Mesothelial cell of epicardium (in vitro differentiated cells): ENCODE results near the gene ZSCAN18. TPM values are rescaled to one million over a fixed set of nuclear protein-coding genes. Genes with fewer than 3 reads are reported as not detected.

Source experiments
- DNase-seq, 2 experiments: peaks; one replicate each; pipeline ENCODE4 v3.0.0; 2021; ENCODE audit warnings: low spot score in 2 of 2; ENCODE audit not compliant: unreplicated experiment in 2 of 2
- H3K27ac Mint-ChIP-seq: 2 replicates; pipeline ENCODE4 v1.8.0; 2021; ENCODE audit warnings: mixed read lengths
- H3K27me3 Mint-ChIP-seq: 2 replicates; pipeline ENCODE4 v1.8.0; 2021; ENCODE audit warnings: low read depth, mixed read lengths
- H3K36me3 Mint-ChIP-seq: 2 replicates; pipeline ENCODE4 v1.8.0; 2021; ENCODE audit warnings: mixed read lengths
- H3K4me1 Mint-ChIP-seq: 2 replicates; pipeline ENCODE4 v1.8.0; 2021; ENCODE audit warnings: mixed read lengths
- H3K4me3 Mint-ChIP-seq: 2 replicates; pipeline ENCODE4 v1.8.0; 2021; ENCODE audit warnings: mild to moderate bottlenecking, moderate library complexity, mixed read lengths
- H3K9me3 Mint-ChIP-seq: 2 replicates; pipeline ENCODE4 v1.8.0; 2021; ENCODE audit warnings: mixed read lengths
- CTCF ChIP-seq: fragments of 200-600 bp; sonication (generic); IDR thresholded peaks from one replicate; pipeline ENCODE4 v1.5.0; 2021; ENCODE audit warnings: antibody characterized with exemption; ENCODE audit not compliant: unreplicated experiment
- total RNA-seq: library from RNA; stranded (reverse); gene quantifications from 3 replicates; pipeline ENCODE4 v1.2.1, GENCODE V29; 2021

The ZSCAN18 gene
- total RNA-seq, 1 donor from 2014 or later = 85.9 TPM

- Mint-ChIP-seq H3K9me3 (peaks cover 30% of the 10 kb centered on the region), H3K4me1 (peaks cover 2% of the 10 kb centered on the region), H3K27me3 (peaks cover 2% of the 10 kb centered on the region), H3K4me3 (no peak overlapping the region), H3K27ac (no peak overlapping the region), H3K36me3 (peaks cover 9% of the 10 kb centered on the region)
- DNase-seq = no peak
- TF ChIP-seq CTCF = no peak
Observed at GRCh38 chr19:58040751-58041525, 57.1 kb downstream of the ZSCAN18 start.

DNA sequence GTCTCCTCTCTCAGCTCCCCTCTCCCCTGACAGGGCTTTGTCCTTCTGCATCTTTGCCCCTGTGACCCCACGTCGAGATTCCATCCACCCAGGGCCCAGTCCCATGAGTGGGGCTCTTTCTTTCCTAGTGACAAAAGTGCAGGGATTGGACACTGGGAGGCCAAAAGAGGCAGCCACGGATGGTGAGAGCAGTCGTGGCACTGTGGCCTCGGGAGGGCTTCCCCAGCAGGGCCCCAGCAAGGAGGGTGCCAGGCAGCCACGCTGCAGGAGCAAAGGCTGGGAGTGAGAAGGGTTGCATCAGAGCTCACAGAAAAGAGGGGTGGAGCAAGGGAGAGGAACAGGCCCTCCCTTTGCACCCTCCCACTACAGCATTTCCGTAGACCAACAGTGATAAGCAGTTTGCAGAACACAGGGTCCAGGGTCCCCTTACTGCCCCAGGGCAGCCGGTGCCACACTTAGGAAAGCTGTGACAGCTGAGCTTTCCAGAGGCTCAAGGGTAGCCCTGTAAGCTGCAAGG, 59.3 kb downstream of the ZSCAN18 start:
- peaks cover 35% of the 10 kb centered on the region for H3K9me3 Mint-ChIP-seq
- H3K27me3 Mint-ChIP-seq = peaks cover 2% of the 10 kb centered on the region
- H3K4me1 Mint-ChIP-seq = peaks cover 2% of the 10 kb centered on the region
- TF ChIP-seq CTCF = no peak
- H3K4me3 Mint-ChIP-seq = no peak overlapping the region
- no peak overlapping the region for H3K27ac Mint-ChIP-seq
- H3K36me3 Mint-ChIP-seq = peaks cover 16% of the 10 kb centered on the region
- DNase-seq = no peak

DNA sequence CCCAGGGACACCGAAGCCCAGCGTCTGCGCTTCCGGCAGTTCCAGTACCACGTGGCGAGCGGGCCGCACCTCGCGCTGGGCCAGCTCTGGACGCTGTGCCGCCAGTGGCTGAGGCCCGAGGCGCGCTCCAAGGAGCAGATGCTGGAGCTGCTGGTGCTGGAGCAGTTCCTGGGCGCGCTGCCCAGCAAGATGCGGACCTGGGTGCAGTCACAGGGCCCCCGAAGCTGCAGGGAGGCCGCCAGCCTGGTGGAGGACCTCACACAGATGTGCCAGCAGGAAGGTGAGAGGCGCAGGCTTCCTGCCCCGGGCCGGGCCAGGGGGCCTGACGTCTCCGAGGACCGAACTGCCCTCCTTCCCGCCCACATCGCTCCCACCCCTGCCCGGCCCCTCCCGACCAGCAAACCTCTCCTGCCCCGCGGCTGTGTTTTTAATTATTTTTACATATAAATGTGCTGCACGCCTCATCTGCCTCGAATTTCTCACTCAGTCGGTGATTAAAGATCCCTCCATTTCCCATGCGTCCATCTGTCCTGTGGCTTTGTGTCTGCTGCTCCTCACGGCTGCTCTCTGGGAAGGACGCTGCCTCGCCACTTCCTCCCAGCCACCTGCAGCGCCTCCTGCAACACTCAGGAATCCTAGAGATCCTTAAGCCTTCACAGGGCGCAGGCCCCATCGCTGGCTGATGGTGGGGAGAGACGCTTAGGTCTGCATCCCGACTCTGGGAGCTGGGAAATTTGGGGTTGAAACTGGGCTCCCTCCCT, 59.9 kb downstream of the ZSCAN18 start:
- no peak for TF ChIP-seq CTCF
- Mint-ChIP-seq H3K27ac (no peak overlapping the region), H3K4me1 (peaks cover 2% of the 10 kb centered on the region), H3K36me3 (peaks cover 16% of the 10 kb centered on the region), H3K9me3 (peaks cover 30% of the 10 kb centered on the region), H3K27me3 (peaks cover 2% of the 10 kb centered on the region), H3K4me3 (no peak overlapping the region)
- no peak for DNase-seq

- no peak for DNase-seq
- Mint-ChIP-seq H3K36me3 (peaks cover 16% of the 10 kb centered on the region), H3K4me3 (peak overlapping the region; percentile 69), H3K9me3 (peaks cover 19% of the 10 kb centered on the region), H3K27me3 (peaks cover 2% of the 10 kb centered on the region), H3K4me1 (peaks cover 2% of the 10 kb centered on the region), H3K27ac (no peak overlapping the region)
- no peak for TF ChIP-seq CTCF
Observed at GRCh38 chr19:58035863-58036262, 62.2 kb downstream of the ZSCAN18 start.

DNA sequence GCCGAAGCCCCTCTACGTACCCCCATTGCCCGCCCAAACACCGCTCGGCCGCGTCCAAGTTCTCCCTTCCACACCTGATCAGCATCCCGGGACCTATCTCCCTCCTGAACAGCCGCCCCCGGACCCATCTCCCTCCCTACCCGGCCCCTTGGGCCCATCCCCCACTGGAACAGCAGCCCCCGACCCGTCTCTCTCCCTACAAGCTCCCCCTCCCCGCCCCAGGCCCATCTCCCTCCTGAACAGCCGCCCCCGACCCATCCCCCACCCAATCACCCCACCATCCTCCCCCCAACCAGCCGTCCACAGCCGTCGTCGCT, 63.6 kb downstream of the ZSCAN18 start:
- H3K27ac Mint-ChIP-seq = no peak overlapping the region
- H3K27me3 Mint-ChIP-seq = peaks cover 2% of the 10 kb centered on the region
- peaks cover 2% of the 10 kb centered on the region for H3K4me1 Mint-ChIP-seq

More for the DNA sequence above, 63.6 kb downstream of the ZSCAN18 start:
- DNase-seq = no peak
- Mint-ChIP-seq H3K9me3 (peaks cover 18% of the 10 kb centered on the region), H3K4me3 (peak overlapping the region; percentile 69), H3K36me3 (peaks cover 16% of the 10 kb centered on the region)
- no peak for TF ChIP-seq CTCF

Other genes with a start within 250 kb of the ZSCAN18 start
- gene ZNF587, start 248.4 kb downstream of the ZSCAN18 start, total RNA-seq = 72.9 to 77.4 TPM (median 75.9 TPM) in 3 replicates
- gene ZNF814, start 209.2 kb downstream of the ZSCAN18 start, total RNA-seq = 53.7 to 60.4 TPM (median 56.2 TPM) in 3 replicates
- gene ZNF417, start 181.6 kb downstream of the ZSCAN18 start, total RNA-seq = 25.1 to 26.8 TPM (median 25.9 TPM) in 3 replicates
- 19.5 to 24.5 TPM (median 21.0 TPM) in 3 replicates for gene ZNF418, start 162.8 kb downstream of the ZSCAN18 start, total RNA-seq
- gene ZNF256, start 150.5 kb downstream of the ZSCAN18 start, total RNA-seq = 13.2 to 14.5 TPM (median 14.2 TPM) in 3 replicates
- 2.7 to 4.1 TPM (median 3.3 TPM) in 3 replicates for gene C19orf18, start 123.7 kb downstream of the ZSCAN18 start, total RNA-seq
- gene ZNF606, start 95.4 kb downstream of the ZSCAN18 start, total RNA-seq = 41.8 to 46.2 TPM (median 45.4 TPM) in 3 replicates
- gene ZSCAN1, start 64.2 kb downstream of the ZSCAN18 start, total RNA-seq = 1.7 to 3.5 TPM (median 2.9 TPM) in 3 replicates
- 11.6 to 12.5 TPM (median 12.3 TPM) in 3 replicates for gene ZNF135, start 38.9 kb downstream of the ZSCAN18 start, total RNA-seq
- gene ZNF329, start 52.6 kb upstream of the ZSCAN18 start, total RNA-seq = 13.6 to 15.0 TPM (median 14.6 TPM) in 3 replicates
- gene ZNF274, start 84.8 kb upstream of the ZSCAN18 start, total RNA-seq = 27.4 to 30.6 TPM (median 27.9 TPM) in 3 replicates
- 62.7 to 63.5 TPM (median 63.3 TPM) in 3 replicates for gene ZNF544, start 130.7 kb upstream of the ZSCAN18 start, total RNA-seq
- gene ZNF8, start 180.7 kb upstream of the ZSCAN18 start, total RNA-seq = 21.6 to 22.1 TPM (median 21.9 TPM) in 3 replicates
- 31.9 to 38.6 TPM (median 35.8 TPM) in 3 replicates for gene ERVK3-1, start 207.1 kb upstream of the ZSCAN18 start, total RNA-seq
- 3.6 to 3.8 TPM (median 3.7 TPM) in 3 replicates for gene ZSCAN22, start 228.8 kb upstream of the ZSCAN18 start, total RNA-seq